ENCODE measurements around the gene GABBR2.

GABBR2 gene

GRCh38 chr9:98750364-98751060 is 41.8 kb upstream of the GABBR2 start:
- TF ChIP-seq CTCF (IDR thresholded peaks at IDR 0.05; ENCODE audit: low read depth, low read length, poor library complexity, severe bottlenecking) (no peak), EZH2phosphoT487 (IDR thresholded peaks at IDR 0.05; ENCODE audit: borderline replicate concordance, low read length) (no peak)
- H3F3A ChIP-seq (ENCODE audit: control insufficient read depth, insufficient read depth): no peaks in the 10 kb centered on the region
- H4K20me1 ChIP-seq (ENCODE audit: control insufficient read depth, insufficient read depth, low read depth, low read length): no peaks in the 10 kb centered on the region
- no peaks in the 10 kb centered on the region for H3K9me3 ChIP-seq (ENCODE audit: control insufficient read depth, insufficient read depth, low read length)
- no peaks in the 10 kb centered on the region for H3K27me3 ChIP-seq (ENCODE audit: control insufficient read depth, low read length)
- no peak overlapping the region for H3K4me2 ChIP-seq (ENCODE audit: low read length)
- H3K27ac ChIP-seq (ENCODE audit: low read depth, low read length): no peak overlapping the region
- no peaks in the 10 kb centered on the region for H3K9me2 ChIP-seq (replicated peaks; ENCODE audit: control insufficient read depth, low read length)
- H3K36me3 ChIP-seq (ENCODE audit: control insufficient read depth, low read length): no peaks in the 10 kb centered on the region
- H3K79me2 ChIP-seq (ENCODE audit: control insufficient read depth, low read length): no peaks in the 10 kb centered on the region
- H3K4me1 ChIP-seq (ENCODE audit: control insufficient read depth, low read length): no peaks in the 10 kb centered on the region
- H3K4me3 ChIP-seq (ENCODE audit: low read length): no peak overlapping the region

- Histone ChIP-seq H3K9me2 (replicated peaks; ENCODE audit: control insufficient read depth, low read length) (no peaks in the 10 kb centered on the region), H4K20me1 (ENCODE audit: control insufficient read depth, insufficient read depth, low read depth, low read length) (no peaks in the 10 kb centered on the region), H3K4me3 (ENCODE audit: low read length) (no peak overlapping the region), H3K27ac (ENCODE audit: low read depth, low read length) (no peak overlapping the region), H3K79me2 (ENCODE audit: control insufficient read depth, low read length) (no peaks in the 10 kb centered on the region), H3K9me3 (ENCODE audit: control insufficient read depth, insufficient read depth, low read length) (no peaks in the 10 kb centered on the region), H3F3A (ENCODE audit: control insufficient read depth, insufficient read depth) (no peaks in the 10 kb centered on the region), H3K27me3 (ENCODE audit: control insufficient read depth, low read length) (no peaks in the 10 kb centered on the region), H3K36me3 (ENCODE audit: control insufficient read depth, low read length) (no peaks in the 10 kb centered on the region), H3K4me1 (ENCODE audit: control insufficient read depth, low read length) (no peaks in the 10 kb centered on the region), H3K4me2 (ENCODE audit: low read length) (no peak overlapping the region)
- no peak for TF ChIP-seq CTCF (IDR thresholded peaks at IDR 0.05; ENCODE audit: low read depth, low read length, poor library complexity, severe bottlenecking)
These were observed 38.7 kb upstream of the GABBR2 start for GRCh38 chr9:98747476-98747875.

- H3F3A ChIP-seq (ENCODE audit: control insufficient read depth, insufficient read depth): no peaks in the 10 kb centered on the region
- no peak for TF ChIP-seq CTCF (IDR thresholded peaks at IDR 0.05; ENCODE audit: low read depth, low read length, poor library complexity, severe bottlenecking)
- TF ChIP-seq EZH2phosphoT487 (IDR thresholded peaks at IDR 0.05; ENCODE audit: borderline replicate concordance, low read length): no peak
- no peaks in the 10 kb centered on the region for H3K36me3 ChIP-seq (ENCODE audit: control insufficient read depth, low read length)
- H3K4me2 ChIP-seq (ENCODE audit: low read length): no peak overlapping the region
- H3K4me1 ChIP-seq (ENCODE audit: control insufficient read depth, low read length): no peaks in the 10 kb centered on the region
- H3K9me2 ChIP-seq (replicated peaks; ENCODE audit: control insufficient read depth, low read length): no peaks in the 10 kb centered on the region
- H3K27ac ChIP-seq (ENCODE audit: low read depth, low read length): no peak overlapping the region
- H3K9me3 ChIP-seq (ENCODE audit: control insufficient read depth, insufficient read depth, low read length): no peaks in the 10 kb centered on the region
- H3K79me2 ChIP-seq (ENCODE audit: control insufficient read depth, low read length): no peaks in the 10 kb centered on the region
- no peaks in the 10 kb centered on the region for H3K27me3 ChIP-seq (ENCODE audit: control insufficient read depth, low read length)
- H4K20me1 ChIP-seq (ENCODE audit: control insufficient read depth, insufficient read depth, low read depth, low read length): no peaks in the 10 kb centered on the region
- no peak overlapping the region for H3K4me3 ChIP-seq (ENCODE audit: low read length)
These were observed 36.7 kb upstream of the GABBR2 start for GRCh38 chr9:98745470-98745869.
